ENCODE results near the gene LRRC57.

Gene LRRC57

GRCh38 chr15:42544853-42545629, 3.6 kb downstream of the LRRC57 start:
- DNase-seq = no peak
- Mint-ChIP-seq H3K4me1 (peaks cover 31% of the 10 kb centered on the region), H3K27me3 (ENCODE audit: low read depth, poor library complexity) (no peaks in the 10 kb centered on the region), H3K4me3 (no peak overlapping the region), H3K9me3 (no peaks in the 10 kb centered on the region), H3K36me3 (ENCODE audit: low read depth) (peaks cover 18% of the 10 kb centered on the region), H3K27ac (no peak overlapping the region)
- TF ChIP-seq, protein P1, sequence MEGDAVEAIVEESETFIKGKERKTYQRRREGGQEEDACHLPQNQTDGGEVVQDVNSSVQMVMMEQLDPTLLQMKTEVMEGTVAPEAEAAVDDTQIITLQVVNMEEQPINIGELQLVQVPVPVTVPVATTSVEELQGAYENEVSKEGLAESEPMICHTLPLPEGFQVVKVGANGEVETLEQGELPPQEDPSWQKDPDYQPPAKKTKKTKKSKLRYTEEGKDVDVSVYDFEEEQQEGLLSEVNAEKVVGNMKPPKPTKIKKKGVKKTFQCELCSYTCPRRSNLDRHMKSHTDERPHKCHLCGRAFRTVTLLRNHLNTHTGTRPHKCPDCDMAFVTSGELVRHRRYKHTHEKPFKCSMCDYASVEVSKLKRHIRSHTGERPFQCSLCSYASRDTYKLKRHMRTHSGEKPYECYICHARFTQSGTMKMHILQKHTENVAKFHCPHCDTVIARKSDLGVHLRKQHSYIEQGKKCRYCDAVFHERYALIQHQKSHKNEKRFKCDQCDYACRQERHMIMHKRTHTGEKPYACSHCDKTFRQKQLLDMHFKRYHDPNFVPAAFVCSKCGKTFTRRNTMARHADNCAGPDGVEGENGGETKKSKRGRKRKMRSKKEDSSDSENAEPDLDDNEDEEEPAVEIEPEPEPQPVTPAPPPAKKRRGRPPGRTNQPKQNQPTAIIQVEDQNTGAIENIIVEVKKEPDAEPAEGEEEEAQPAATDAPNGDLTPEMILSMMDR (IDR thresholded peaks at IDR 0.05) = no peak

GRCh38 chr15:42533246-42533645, 15.3 kb downstream of the LRRC57 start:
- H3K27ac Mint-ChIP-seq = no peak overlapping the region
- H3K9me3 Mint-ChIP-seq = no peaks in the 10 kb centered on the region
- no peak overlapping the region for H3K4me3 Mint-ChIP-seq
- H3K36me3 Mint-ChIP-seq (ENCODE audit: low read depth) = peaks cover 35% of the 10 kb centered on the region
- H3K4me1 Mint-ChIP-seq = no peaks in the 10 kb centered on the region
- no peak for DNase-seq
- TF ChIP-seq, protein P1 (IDR thresholded peaks at IDR 0.05) = no peak
- no peaks in the 10 kb centered on the region for H3K27me3 Mint-ChIP-seq (ENCODE audit: low read depth, poor library complexity)

DNA sequence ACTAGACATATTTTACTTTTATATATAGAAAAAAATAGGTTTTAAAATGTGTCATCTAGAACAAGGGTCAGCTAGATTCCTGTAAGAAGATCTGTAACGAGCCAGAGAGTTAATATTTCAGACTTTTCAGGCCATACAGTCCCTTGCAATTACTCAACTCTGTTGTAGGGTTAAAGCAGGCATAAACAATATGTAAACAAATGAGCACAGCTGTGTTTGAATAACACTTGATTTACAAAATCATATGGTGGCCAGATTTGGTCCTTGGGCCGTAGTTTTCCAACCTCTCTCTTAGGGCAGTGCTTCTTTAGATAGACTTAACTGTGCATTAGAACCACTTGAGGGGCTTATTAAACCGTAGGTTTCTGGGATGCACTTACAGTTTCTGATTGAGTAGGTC, 19.6 kb downstream of the LRRC57 start:
- H3K27me3 Mint-ChIP-seq (ENCODE audit: low read depth, poor library complexity) = no peaks in the 10 kb centered on the region
- peaks cover 40% of the 10 kb centered on the region for H3K36me3 Mint-ChIP-seq (ENCODE audit: low read depth)
- TF ChIP-seq, protein P1 (IDR thresholded peaks at IDR 0.05) = no peak

GRCh38 chr15:42523331-42523730, 25.3 kb downstream of the LRRC57 start:
- H3K4me1 Mint-ChIP-seq = no peaks in the 10 kb centered on the region
- H3K27me3 Mint-ChIP-seq (ENCODE audit: low read depth, poor library complexity) = no peaks in the 10 kb centered on the region

More for the DNA sequence above, 19.6 kb downstream of the LRRC57 start:
- H3K4me1 Mint-ChIP-seq = no peaks in the 10 kb centered on the region
- no peak for DNase-seq
- no peaks in the 10 kb centered on the region for H3K9me3 Mint-ChIP-seq
- H3K4me3 Mint-ChIP-seq = no peak overlapping the region
- no peak overlapping the region for H3K27ac Mint-ChIP-seq

DNA sequence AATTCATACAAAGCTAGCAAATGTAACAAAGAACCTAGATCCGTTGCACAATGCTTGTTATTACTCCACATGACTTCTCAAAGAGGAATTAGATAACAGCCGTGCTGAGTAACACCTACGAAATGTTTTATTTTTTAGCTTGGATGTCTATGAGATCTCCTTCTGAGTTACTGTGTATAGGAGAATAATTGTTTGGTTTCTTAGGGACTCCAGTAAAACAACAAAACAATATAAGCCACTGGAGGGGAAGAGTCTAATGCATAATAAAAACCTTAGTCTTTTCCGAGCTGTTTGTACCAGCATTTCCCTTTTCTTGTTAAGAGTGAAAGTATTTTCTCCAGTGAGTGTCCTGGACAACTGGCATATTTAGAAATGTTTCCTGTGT, 37.6 kb downstream of the LRRC57 start:
- H3K4me3 Mint-ChIP-seq = no peak overlapping the region
- no peaks in the 10 kb centered on the region for H3K9me3 Mint-ChIP-seq
- H3K27ac Mint-ChIP-seq = no peak overlapping the region
- TF ChIP-seq, protein P1 (IDR thresholded peaks at IDR 0.05) = no peak
- no peaks in the 10 kb centered on the region for H3K27me3 Mint-ChIP-seq (ENCODE audit: low read depth, poor library complexity)
- H3K36me3 Mint-ChIP-seq (ENCODE audit: low read depth) = peaks cover 41% of the 10 kb centered on the region
- DNase-seq = no peak
- H3K4me1 Mint-ChIP-seq = no peaks in the 10 kb centered on the region

More at GRCh38 chr15:42523331-42523730, 25.3 kb downstream of the LRRC57 start:
- peaks cover 49% of the 10 kb centered on the region for H3K36me3 Mint-ChIP-seq (ENCODE audit: low read depth)
- no peaks in the 10 kb centered on the region for H3K9me3 Mint-ChIP-seq
- no peak for DNase-seq
- no peak overlapping the region for H3K4me3 Mint-ChIP-seq
- TF ChIP-seq, protein P1 (IDR thresholded peaks at IDR 0.05) = no peak
- H3K27ac Mint-ChIP-seq = no peak overlapping the region
